BE2C (cell line): ENCODE measurements around the gene MAN1A1.

Experiments
- DNase-seq: peaks from one replicate; pipeline ENCODE4 v3.0.0-alpha.2; 2020
- H3K27me3 ChIP-seq: fragments of 250-450 bp; sonication (Bioruptor Pico); 2 replicates; pipeline ENCODE4 v1.5.1; 2020; ENCODE audit warnings: mild to moderate bottlenecking
- H3K36me3 ChIP-seq: fragments of 250-450 bp; sonication (Bioruptor Pico); 2 replicates; pipeline ENCODE4 v1.5.1; 2020; ENCODE audit warnings: mild to moderate bottlenecking
- H3K4me1 ChIP-seq: fragments of 250-450 bp; sonication (Bioruptor Pico); 2 replicates; pipeline ENCODE4 v1.5.1; 2020
- H3K4me3 ChIP-seq: 2 replicates; pipeline ENCODE4 v1.5.1; 2011; ENCODE audit warnings: low read depth, low read length
- H3K9me3 ChIP-seq: fragments of 250-450 bp; sonication (Bioruptor Pico); 2 replicates; pipeline ENCODE4 v1.5.1; 2020
- TF ChIP-seq, protein P1 (sequence below): IDR thresholded peaks from 2 replicates; pipeline ENCODE4 v1.5.1; 2012; ENCODE audit warnings: mild to moderate bottlenecking, low read depth, low read length

Gene MAN1A1

DNA sequence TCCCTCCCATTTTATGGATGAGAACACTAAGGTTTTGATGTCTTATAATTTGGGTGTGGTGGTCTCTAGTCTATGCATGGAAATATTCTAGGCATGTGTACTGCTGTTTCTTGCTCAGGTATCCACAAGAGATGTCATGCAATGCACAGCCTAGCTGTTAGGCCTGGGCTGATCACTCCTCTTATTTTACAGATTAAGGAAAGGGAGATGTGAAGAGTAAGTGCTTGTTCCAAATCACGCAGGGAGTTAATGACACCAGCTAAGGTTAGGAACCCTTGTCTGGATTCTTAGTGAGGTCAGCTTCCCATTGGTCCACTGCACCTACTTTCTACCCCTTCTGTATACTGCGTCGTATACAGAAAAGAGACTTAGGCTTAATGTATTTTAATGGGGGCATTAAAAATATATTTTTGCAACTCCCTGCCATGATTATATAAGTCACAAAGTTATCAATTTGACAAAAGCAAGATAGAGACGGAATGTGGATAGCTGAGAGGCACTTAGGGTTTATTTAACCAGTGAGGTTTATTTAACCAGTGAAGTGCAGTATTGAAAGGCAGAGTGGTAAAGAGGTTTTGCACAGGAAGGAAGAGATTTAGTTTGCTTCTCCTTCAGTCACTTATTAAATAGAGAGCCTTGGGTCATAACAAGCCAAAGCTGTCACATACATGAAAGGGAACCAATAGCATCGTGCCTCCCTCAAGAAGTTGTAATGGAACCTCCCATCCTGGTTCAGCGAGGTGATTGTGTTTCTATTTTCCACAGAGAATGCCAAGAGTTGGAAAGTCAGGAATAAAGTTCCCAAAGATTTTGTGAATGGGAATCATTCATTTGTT, 176.1 kb downstream of the MAN1A1 start:
- H3K4me3 ChIP-seq, result no peak overlapping the region
- H3K27me3 ChIP-seq, result no peaks in the 10 kb centered on the region
- H3K4me1 ChIP-seq, result peaks cover 7% of the 10 kb centered on the region
- no peak for DNase-seq
- no peaks in the 10 kb centered on the region for H3K9me3 ChIP-seq
- TF ChIP-seq, protein P1, sequence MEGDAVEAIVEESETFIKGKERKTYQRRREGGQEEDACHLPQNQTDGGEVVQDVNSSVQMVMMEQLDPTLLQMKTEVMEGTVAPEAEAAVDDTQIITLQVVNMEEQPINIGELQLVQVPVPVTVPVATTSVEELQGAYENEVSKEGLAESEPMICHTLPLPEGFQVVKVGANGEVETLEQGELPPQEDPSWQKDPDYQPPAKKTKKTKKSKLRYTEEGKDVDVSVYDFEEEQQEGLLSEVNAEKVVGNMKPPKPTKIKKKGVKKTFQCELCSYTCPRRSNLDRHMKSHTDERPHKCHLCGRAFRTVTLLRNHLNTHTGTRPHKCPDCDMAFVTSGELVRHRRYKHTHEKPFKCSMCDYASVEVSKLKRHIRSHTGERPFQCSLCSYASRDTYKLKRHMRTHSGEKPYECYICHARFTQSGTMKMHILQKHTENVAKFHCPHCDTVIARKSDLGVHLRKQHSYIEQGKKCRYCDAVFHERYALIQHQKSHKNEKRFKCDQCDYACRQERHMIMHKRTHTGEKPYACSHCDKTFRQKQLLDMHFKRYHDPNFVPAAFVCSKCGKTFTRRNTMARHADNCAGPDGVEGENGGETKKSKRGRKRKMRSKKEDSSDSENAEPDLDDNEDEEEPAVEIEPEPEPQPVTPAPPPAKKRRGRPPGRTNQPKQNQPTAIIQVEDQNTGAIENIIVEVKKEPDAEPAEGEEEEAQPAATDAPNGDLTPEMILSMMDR, result no peak
- H3K36me3 ChIP-seq, result peaks cover 11% of the 10 kb centered on the region

- no peak overlapping the region for H3K4me3 ChIP-seq
- no peak for DNase-seq
- H3K36me3 ChIP-seq, result peaks cover 6% of the 10 kb centered on the region
- H3K27me3 ChIP-seq, result no peaks in the 10 kb centered on the region
- H3K4me1 ChIP-seq, result peaks cover 7% of the 10 kb centered on the region
- no peaks in the 10 kb centered on the region for H3K9me3 ChIP-seq
- TF ChIP-seq, protein P1, result no peak
Measured at GRCh38 chr6:119172824-119173223, 176.7 kb downstream of the MAN1A1 start.

DNA sequence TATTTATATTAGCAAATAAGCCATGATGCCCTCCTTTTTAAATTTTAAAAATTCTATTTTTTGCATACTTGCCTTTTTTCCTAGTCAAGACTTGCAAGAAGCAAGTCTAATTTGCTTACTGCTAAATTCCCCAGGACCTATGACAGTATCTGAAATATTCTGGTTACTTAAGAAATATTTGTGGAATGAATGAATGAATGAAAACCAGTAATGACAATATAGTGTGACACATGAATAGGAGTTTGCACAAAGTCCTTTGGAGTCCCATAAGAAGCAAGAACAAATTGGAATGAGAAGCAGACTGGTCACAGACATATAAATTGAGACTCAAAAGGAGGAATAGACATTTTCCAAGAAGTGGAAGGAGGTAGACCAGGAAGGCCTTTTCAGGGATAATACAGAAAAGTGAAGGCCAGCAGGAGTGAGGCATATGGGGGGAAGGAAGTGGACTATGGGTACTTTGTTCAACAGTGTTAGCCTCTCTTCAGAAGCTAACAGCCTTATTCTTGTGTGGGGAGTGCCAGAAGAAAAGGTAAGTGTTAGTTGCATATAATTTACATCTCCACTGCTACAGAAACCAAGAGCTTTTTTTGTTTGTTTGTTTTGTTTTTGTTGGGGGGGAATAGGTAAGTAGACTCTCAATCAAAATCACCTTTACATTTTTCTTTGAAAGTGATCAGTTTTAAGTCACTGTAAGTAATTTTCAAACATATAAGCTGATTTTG, 177.5 kb downstream of the MAN1A1 start:
- DNase-seq, result no peak
- Histone ChIP-seq H3K4me3 (no peak overlapping the region), H3K36me3 (no peaks in the 10 kb centered on the region; the same call in none of the 2 replicates), H3K9me3 (no peaks in the 10 kb centered on the region), H3K4me1 (peaks cover 7% of the 10 kb centered on the region), H3K27me3 (no peaks in the 10 kb centered on the region)
- TF ChIP-seq, protein P1, result no peak

DNA sequence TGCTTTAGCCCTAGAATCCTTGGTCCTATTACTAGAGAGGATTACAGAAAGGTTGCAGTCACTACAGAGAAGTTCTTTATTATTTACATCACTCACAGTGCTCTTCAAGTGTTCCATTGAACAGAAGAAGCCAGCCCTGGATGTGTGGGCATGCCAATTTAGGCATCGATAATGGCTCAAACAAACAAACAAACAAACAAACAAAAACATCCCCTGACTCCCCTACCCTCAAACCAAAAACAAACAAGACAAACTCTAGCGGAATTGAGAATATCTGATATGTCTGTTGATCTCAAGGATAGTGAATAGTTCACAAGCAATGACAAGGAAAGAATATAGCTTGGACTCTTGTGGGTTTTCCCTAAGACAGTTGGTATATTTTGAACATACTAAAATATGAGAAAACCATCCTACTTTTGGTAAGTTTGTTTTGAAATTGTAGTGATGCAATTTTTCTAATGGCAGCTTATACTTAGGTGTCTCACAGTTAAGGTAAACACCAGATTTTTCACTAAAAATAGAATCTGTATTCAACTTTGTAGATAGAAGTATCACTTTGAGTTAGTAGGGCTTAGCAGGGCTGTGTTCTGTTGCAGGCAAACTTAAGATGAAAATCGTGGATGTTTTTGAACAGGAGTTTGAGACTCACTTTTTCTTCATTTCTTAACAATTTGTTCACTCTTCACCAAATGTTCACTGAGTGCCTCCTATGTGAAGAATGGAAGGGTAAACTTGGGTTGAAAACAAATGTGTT, 178.3 kb downstream of the MAN1A1 start:
- H3K4me3 ChIP-seq, result no peak overlapping the region
- DNase-seq, result no peak

DNA sequence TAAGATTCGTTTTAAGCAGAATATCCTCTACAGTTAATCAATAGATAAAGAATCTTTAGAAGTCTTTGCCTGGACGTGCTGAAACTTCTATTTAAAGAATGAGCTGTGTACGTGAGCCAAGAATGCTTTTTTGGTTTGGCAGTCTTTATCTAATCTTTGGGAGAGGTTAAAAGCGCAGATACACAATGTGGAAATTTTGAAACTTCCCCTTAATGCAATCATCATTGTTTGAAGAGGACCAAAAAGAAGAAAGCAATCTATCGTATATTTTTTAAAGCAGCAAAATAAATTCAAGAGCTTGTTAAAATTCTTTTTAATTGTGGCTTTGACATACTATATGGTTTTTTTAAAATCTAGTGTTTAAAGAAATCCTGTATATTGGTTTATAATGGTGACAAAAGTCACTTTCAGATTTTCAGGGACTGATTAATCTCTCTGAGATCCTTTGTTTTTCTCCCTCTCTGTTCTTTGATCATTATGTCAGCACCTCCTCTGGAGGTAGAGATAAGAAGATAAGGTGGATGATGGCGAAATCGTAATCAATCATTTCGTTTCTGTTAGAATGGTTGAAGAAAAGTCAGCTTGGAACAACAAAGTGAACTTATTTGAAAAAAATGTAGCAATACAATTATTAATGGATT, 179.0 kb downstream of the MAN1A1 start:
- H3K4me3 ChIP-seq, result no peak overlapping the region
- no peaks in the 10 kb centered on the region; the same call in 1 of the 2 replicates for H3K36me3 ChIP-seq
- no peaks in the 10 kb centered on the region for H3K9me3 ChIP-seq
- no peak for DNase-seq
- H3K27me3 ChIP-seq, result no peaks in the 10 kb centered on the region
- peaks cover 7% of the 10 kb centered on the region for H3K4me1 ChIP-seq
- TF ChIP-seq, protein P1, result no peak

More for the DNA sequence above, 178.3 kb downstream of the MAN1A1 start:
- Histone ChIP-seq H3K27me3 (no peaks in the 10 kb centered on the region), H3K4me1 (peaks cover 7% of the 10 kb centered on the region), H3K9me3 (no peaks in the 10 kb centered on the region), H3K36me3 (no peaks in the 10 kb centered on the region; the same call in 1 of the 2 replicates)
- TF ChIP-seq, protein P1, result no peak
